Fibroblast of pulmonary artery (primary cell): ENCODE measurements around the gene ZNF862.
"Not testable (repeated sequence)": the region's sequence is repeated elsewhere in the genome, so short reads cannot be mapped to it uniquely, and the experiment has no call there.

Source experiments
- DNase-seq: peaks from one replicate; pipeline ENCODE4 v3.0.0-alpha.2; 2010; ENCODE audit warnings: low read depth
- H3K4me3 ChIP-seq: replicated peaks from 2 replicates; pipeline ENCODE4 v1.5.1; 2011; ENCODE audit warnings: low read depth, mild to moderate bottlenecking, control low read depth, low read length, moderate library complexity
- TF ChIP-seq, protein P1 (sequence below): IDR thresholded peaks from 2 replicates; pipeline ENCODE4 v1.5.1; 2011; ENCODE audit warnings: mild to moderate bottlenecking, control low read depth, low read length, inconsistent platforms; ENCODE audit errors: missing control alignments

ZNF862 gene

GRCh38 chr7:149884016-149884415 lies 45.8 kb downstream of the ZNF862 start:
- DNase-seq = no peak
- H3K4me3 ChIP-seq = no peak overlapping the region
- TF ChIP-seq, protein P1, sequence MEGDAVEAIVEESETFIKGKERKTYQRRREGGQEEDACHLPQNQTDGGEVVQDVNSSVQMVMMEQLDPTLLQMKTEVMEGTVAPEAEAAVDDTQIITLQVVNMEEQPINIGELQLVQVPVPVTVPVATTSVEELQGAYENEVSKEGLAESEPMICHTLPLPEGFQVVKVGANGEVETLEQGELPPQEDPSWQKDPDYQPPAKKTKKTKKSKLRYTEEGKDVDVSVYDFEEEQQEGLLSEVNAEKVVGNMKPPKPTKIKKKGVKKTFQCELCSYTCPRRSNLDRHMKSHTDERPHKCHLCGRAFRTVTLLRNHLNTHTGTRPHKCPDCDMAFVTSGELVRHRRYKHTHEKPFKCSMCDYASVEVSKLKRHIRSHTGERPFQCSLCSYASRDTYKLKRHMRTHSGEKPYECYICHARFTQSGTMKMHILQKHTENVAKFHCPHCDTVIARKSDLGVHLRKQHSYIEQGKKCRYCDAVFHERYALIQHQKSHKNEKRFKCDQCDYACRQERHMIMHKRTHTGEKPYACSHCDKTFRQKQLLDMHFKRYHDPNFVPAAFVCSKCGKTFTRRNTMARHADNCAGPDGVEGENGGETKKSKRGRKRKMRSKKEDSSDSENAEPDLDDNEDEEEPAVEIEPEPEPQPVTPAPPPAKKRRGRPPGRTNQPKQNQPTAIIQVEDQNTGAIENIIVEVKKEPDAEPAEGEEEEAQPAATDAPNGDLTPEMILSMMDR = no peak

GRCh38 chr7:149884541-149884940 lies 46.4 kb downstream of the ZNF862 start:
- no peak overlapping the region for H3K4me3 ChIP-seq
- no peak for DNase-seq
- TF ChIP-seq, protein P1 = no peak

DNA sequence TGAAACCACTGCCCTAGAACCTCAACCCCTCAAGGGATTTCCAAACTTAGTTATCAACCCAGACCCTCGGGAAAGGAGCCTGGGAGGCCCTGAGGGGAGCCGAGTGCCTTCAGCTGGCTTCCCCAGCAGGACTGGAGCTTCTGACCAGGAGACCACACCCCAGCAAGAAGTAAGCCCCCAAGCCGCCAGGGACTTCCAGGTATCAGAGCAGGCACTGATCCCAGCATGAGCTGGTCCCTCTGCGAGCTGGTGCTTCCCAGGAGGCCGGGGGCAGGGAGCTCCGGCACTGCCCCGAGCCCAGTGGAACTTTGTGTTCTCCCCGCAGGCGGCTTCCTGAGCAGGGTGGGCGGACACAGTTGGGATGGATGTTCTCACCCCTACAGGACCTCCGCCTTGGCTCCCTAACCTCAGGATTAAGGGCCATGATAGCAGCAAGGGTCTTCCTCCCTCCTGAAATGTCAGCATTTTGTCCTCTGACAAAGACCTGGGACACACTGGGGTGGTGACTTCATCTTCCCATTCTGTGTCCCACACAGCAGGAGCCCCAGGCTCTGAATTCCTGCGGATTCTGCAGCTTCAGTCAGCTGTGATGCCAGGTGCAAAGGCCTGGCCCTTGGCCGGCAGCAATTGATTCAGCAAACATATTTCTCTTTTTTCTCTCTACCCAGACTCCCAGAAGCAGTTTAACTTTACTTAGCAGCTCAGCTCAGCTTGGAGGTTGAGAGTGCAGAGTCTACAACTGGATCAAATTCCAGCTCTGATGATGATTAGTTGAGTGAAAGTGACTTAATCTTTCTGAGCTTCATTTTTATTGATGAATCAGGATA lies 47.2 kb downstream of the ZNF862 start:
- TF ChIP-seq, protein P1 = no peak
- no peak overlapping the region for H3K4me3 ChIP-seq
- no peak for DNase-seq

DNA sequence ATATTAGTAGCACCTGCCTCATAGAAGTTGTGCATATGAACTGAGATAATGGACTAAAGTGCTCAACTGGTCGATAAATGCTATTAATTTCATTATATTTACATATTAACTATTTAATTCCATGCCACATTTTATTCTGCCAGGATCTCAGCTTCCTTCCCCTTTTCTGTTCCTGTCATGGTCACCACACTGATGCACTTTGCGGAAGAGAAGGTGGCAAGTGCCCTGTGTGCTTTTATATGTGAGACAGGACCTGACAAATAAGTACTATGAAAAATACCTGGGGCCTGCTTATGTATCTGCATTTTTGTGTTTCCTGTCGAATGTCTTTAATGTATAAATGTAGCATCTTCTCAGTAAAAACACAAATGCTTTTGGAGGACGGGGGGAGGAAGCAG lies 47.8 kb downstream of the ZNF862 start:
- no peak for DNase-seq
- TF ChIP-seq, protein P1 = no peak
- H3K4me3 ChIP-seq = no peak overlapping the region

- DNase-seq = no peak
- TF ChIP-seq, protein P1 = no peak
- H3K4me3 ChIP-seq = no peak overlapping the region
Measured at GRCh38 chr7:149887311-149887710, 49.1 kb downstream of the ZNF862 start.

GRCh38 chr7:149890715-149891114 lies 52.5 kb downstream of the ZNF862 start:
- H3K4me3 ChIP-seq, DNase-seq: not testable (repeated sequence)

- H3K4me3 ChIP-seq = not testable (repeated sequence)
Measured at GRCh38 chr7:149894957-149895356, 56.8 kb downstream of the ZNF862 start.

DNA sequence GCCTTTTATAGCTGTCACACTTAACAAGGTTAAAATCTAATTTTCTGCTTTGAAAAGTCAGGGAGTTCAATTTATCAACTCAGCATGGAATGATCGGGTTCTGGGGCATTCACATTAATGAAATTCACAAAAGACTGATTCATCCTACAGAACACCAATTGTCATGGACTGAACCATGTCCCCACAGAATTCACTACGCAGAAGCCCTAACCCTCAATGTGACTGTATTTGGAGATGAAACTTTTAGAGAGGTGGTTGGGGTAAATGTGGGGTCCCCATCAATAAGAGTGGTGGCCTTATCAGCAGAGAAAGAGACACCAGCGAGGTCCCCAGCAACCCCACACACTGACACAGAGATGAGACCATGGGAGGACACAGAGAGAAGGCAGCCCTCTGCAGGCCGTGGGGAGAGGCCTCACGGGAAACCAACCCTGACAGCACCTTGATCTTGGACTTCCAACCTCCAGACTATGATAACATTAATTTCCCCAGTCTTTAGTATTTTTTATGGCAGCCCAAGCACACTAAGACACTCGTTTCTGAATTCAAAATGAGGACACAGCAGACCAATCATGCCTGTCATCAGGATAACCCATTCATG lies 69.7 kb downstream of the ZNF862 start:
- not testable (repeated sequence) for H3K4me3 ChIP-seq, DNase-seq

More at GRCh38 chr7:149894957-149895356, 56.8 kb downstream of the ZNF862 start:
- DNase-seq = not testable (repeated sequence)

GRCh38 chr7:149910219-149910618 lies 72.0 kb downstream of the ZNF862 start:
- not testable (repeated sequence) for H3K4me3 ChIP-seq, DNase-seq

- H3K4me3 ChIP-seq = not testable (repeated sequence)
- peak; percentile 2 for DNase-seq
Measured at GRCh38 chr7:149912126-149912525, 74.0 kb downstream of the ZNF862 start.
